HG03060 (cell line): Measurements from ENCODE around the gene RNF214.
"Not testable (repeated sequence)": the region's sequence is repeated elsewhere in the genome, so short reads cannot be mapped to it uniquely, and the experiment has no call there.

Experiments
- ATAC-seq: cut with Tn5 transposase; IDR thresholded peaks from one replicate; pipeline ENCODE4 v1.9.1; 2021; ENCODE audit warnings: low read depth, moderate number of reproducible peaks; ENCODE audit not compliant: unreplicated experiment

Gene RNF214

DNA sequence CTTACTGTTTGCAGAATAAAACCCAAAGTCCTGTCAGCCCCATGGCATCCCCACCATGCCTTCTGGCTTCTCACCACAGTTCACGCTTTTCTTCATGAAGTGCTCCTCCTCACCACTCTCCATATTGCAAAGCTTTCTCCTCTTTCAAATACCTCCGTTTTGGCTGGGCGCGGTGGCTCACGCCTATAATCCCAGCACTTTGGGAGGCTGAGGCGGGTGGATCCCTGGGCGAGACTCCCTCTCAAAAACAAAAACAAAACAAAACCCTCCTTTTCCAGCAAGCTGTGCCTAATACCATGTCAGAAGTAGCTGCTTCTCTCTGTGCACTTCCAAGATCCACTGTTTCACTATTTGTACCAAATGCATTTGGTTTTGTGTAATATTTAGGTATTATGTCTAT lies 76.8 kb downstream of the RNF214 start:
- ATAC-seq: no peak

DNA sequence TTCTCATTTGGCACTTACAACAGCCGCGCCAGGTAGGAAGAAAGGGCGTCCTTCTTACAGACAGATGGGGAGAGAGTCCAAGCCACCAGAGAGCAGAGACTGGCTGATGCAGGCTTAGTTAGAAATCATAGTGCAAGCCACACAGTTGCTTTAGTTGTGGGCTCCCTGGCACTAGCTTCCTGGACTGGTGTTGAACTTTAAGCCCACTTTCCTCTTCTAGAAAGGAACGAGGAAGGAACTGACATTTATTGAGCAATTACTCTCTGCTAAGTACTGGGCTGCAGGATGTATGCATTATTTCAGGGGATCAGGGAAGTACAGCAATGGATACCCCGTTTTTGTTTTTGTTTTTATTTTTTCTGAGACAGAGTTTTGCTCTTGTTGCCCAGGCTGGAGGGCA lies 80.6 kb downstream of the RNF214 start:
- no peak for ATAC-seq

DNA sequence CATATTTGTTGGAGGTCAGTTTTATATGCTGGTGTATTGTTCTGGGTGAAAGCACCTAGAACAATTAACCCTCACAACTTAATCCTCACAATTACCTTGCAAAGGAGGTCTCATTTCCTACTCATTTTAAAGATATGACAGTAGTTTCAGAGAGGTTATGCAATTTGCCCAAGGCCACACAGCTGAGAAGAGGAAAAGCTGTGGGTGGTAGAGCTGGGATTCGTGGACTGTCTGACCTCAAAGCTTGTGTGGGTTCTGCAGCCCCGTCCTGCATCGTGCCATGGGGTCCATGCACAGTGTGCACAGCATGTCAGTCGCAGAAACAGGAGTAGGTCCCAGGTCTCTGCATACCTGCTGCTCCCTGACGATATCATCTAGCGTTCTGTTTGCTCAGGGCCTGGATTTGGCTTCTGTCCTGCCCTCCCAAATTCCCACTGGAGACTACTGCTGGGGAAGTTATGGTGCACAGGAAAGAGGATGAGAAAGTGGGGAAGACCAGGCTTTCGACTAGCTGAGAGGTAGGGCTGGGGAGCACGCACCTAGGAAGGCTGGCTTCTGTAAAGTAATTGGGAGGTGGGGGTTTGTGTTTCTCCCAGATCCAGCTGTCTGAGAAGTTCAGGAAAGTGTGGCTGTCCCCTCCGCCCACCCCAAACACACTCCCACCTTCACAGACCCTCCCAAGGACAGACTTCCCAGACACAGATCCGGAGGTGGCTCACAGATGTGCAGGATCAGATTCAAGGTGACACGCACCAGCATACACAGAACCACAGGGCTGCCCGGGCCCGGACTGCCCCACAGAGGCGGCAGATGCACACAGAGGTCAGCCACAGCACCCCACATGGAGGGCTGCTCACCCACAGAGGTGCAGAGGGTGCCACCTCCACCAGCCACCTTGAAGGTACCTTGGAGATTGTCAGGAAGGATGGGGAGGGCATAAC lies 81.6 kb downstream of the RNF214 start:
- no peak for ATAC-seq

DNA sequence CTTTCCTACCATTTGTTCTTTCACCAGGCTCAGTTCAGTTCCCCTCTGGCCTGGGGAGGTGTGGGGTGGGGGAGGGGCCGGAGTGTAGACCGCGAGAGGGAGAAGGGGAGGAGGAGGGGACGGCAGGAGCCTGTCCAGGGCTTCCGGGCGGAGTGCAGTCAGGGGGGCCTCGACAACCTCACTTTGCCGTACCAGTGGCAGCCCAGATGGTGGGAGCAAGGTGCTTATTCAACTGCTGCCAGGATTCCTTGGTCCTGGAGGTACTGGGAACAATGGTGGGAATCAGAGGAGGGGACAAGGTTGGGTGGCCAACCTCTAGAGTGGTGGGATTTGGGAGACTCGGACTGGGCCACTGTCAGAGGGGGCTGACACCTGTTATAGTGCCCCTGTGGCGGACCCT lies 82.4 kb downstream of the RNF214 start:
- ATAC-seq: no peak

DNA sequence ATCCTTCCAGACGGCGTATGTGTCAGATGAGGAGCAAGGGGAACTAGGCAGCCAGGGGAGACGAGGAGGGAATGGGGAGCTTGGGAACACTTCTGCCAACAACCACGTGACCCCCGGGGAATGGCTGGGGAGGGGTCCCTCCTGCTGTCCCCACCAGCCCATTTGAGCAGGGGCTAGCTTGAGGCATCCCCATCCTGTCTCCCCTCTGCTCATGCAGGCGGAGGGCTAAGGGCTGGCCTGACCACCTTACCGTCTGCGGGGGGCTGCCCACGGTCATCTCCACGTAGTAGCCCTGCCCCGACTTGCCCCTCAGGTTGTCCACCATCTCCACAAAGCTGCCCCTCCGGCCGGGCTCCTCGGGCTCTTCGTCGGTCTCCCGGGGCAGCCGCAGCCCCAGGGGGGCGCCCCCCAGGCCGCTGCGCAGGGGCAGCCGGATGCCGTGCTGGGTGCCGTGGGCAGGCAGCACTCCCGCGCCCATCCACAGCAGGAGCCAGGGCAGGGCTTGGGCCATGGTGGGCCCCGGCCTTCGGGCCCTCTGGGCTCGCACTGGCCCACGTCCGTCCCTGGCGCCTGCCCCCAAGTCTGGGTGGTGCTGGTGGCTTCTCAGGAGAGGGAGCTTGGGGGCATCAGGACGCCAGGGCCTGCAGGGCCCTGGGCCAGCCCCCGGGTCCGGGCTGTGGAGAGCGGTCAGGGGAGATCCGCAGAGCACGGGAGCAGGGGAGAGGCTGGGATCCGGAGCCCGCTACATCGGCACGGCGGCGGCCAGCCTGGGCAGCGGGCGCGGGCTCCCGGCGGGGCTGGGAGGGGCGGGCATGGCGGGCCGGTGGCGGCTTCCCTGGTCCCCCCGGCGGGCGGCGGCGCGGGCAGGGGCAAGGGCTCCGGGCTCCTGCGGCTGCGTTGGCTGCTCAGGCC lies 83.1 kb downstream of the RNF214 start:
- ATAC-seq: no peak

DNA sequence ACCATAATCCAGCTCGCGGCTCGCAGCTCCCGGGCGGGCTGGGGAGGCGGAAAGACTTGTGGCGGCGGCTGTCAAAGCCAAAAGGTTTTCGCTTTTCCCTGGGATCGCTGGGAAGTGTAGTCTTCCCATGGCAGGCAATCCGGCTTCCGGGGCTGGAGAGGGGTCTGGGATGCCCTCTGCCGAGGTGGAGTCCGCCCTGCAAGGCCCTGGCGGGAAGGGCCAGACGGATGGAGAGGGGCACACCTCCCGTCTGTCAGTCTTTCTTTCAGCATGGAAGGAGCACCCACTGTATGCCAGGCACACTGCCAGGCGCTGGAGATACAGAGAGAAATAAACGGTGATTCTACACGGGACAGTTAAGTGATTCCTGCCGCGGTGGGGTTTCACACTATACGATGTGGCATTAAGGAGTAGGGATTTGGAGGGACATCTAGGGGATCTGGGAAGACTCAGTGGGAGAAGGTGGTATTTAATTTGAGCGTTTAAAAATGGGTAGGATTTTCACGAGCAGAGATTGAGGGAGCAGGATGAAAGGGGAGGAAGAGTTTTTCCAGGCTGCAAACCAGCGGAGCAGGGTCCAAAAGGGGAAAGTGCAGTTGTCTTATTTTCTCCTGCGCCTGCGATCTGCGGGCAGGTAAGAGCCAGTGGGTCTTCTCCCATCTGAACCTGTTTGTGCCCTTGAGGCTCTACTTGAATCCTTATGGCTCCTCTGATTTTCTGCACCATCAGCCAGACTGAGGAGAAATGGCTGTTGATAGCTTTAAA lies 83.9 kb downstream of the RNF214 start, which contains the start of gene BACE1:
BACE1 (minus strand) TSS at position 60 of the 765 bp plus-strand sequence. CDS start 461 bp downstream, outside the sequence.
- no peak for ATAC-seq

DNA sequence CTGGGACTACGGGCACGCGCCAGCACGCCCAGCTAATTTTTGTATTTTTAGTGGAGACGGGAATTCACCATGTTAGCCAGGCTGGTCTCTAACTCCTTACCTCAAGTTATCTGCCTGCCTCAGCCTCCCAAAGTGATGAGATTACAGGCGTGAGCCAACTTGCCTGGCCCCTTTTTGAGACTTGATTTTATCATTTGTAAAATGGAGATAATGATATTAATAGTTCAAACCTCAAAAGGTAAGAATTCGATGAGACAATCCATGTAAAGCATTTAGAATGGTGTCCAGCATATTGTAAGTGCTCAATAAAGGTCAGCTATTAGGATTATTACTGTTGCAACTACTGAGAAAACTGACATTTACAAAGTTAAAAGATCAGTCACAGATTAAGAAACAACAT lies 86.3 kb downstream of the RNF214 start:
- no peak for ATAC-seq

DNA sequence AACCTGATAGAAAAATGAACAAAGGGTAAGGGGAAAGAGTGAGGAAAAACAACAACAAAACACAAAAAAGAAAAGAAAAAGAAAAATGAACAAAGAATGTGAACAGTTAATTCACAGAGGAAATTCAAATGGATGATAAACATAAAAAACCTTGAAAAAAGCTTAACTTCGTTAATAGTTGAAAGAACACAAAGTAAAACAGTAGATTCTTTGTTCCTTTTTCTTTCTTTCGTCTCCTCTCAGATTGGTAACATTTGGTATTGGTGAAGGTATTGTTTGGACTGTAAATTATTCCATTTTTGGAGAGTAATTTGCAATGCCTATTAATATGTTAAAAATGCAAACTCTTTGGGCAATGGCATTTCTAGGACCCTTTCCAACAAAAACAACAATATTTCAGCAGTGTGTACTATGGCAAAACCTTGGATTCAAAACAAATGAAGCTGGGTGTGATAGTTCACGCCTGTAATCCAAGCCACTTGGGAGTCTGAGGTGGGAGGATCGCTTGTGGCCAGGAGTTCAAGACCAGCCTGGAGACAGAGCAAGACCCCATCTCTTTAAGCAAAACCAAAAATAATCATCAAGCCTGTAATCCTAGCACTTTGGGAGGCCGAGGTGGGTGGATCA lies 86.9 kb downstream of the RNF214 start:
- no peak for ATAC-seq

DNA sequence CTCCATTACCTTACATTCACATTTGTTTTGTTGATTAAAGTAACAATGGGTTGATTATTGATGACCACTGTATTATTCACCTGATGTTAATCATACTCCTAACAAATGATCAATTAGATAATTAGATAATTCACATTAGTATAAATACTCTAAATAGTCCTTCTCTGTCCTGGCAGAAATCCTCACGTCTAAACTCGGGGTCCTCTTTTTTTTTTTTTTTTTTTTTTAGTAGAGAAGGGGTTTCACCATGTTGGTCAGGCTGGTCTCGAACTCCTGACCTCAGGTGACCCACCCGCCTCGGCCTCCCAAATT lies 94.7 kb downstream of the RNF214 start:
- not testable (repeated sequence) for ATAC-seq

DNA sequence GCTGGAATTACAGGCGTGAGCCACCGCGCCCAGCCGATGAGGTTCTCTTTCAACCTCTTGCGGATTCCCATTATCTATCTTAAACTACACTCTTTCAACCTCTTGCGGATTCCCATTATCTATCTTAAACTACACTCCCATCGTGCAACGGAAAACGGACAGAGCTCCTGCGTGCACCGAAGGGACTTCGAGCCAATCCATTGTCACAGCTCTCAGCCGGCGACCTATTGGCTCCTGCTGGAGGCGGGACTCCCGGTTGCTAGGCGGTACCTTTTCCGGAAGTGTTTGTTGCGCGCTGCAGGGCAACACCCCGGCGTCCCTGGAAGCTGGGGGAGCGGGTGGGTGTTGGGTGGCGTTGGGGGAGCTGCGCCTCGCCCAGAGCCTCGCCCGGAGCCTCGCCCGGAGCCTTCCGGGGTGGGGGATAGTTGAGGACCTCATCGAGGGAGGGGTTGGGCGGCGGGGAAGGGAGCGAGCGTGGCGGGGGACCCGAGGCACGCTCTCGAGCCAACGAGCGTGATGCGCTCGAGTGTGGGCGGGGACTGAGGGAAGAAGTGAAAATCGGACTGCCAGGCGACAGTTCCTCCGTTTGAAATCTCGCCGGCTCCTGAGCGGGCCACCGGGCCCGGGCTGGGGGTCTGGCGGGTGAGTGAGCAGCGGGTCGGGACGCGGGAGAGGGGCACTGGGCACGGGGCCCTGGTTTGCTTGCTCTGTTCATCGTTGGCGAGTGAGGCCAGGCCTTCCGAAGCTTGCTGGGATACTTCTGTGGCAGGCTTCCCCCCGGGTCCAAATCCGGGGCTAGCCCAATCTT lies 95.3 kb downstream of the RNF214 start, which contains the start of gene CEP164:
CEP164 (plus strand) TSS at position 288 of the 808 bp plus-strand sequence. CDS start 10,733 bp downstream, outside the sequence.
- ATAC-seq: peak; percentile 84

DNA sequence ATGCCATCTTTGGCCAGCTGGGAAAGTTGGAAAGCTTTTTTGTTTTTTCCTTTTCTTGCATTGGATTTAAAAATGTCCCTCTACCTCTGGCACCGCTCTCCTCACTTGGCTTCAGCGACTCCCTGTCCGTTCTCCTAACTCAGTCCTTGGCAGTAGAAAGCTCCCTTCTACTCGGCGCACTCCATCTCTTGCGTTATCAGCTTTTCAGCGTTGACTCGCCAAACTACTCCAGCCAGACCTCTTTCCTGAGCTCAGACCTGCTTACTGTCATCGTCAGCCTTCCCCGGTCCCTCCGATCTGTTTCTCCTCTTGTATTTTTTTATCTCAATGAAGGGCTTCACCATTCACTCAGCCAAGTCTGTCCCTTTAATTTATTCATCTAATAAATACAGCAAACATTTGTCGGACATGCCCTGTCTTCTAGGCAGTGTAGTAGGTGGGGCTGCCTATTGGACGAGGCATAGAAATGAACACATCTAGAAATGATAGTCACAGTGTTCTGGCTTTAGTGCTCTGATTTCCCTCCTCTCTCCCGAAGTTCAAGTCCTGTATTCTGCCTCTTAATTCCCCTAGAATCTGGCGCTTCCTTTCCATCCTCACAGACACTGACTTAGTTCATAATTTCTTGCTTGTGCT lies 96.0 kb downstream of the RNF214 start:
- ATAC-seq: no peak

DNA sequence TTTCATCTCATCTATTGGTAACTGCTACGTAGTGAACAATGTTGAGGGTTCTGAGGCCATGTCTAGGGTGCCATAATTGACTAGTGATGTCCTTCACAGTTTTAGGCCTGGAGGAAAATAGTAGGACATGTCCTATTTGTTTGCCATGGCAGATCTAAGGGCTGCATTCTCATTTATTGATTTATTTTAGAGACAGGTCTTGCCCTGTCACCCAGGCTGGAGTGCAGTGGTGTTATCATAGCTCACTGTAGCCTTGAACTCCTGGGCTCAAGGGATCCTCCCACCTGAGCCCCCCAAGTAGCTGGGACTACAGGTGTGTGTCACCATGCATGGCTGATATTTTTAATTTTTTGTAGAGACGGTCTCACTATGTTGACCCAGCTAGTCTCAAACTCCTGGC lies 100.4 kb downstream of the RNF214 start:
- ATAC-seq: no peak

DNA sequence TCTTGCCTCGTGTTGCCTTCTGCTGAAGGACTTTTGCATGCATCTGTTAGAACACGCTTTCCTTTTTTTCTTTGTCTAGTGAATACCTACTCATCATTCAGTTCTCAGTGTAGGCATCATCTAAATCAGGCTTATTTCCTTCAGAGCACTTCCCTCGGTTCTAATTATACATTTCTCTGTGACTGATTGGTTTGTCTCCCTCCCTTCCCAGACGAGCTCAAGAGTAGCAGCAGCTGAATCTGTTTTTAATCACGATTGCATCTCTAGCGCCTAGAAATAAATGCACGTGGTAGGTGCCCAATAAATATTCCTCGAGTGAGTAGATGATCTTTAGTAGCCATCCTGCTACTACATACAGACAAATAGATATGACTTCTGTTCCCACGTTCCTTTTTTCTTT lies 101.4 kb downstream of the RNF214 start:
- no peak for ATAC-seq

DNA sequence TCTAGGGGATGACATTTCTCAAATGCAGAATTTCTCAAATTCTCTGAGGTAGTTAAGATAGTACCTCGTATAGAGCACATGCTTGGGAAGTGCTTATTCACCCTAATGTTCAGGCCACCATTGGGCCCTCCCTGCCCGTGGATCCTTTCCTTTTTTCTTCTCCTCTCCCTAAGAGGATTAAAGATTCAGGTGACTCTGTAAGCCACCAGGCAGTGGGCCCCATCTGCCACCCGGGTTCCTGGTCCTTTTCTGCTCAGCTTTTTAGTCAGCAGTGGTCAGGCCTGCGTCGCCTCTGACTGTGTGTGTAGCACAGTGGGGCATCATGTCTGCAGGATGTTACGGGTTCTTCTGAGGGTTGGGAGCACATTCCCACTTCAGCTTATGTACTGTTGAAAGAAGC lies 102.4 kb downstream of the RNF214 start:
- no peak for ATAC-seq

DNA sequence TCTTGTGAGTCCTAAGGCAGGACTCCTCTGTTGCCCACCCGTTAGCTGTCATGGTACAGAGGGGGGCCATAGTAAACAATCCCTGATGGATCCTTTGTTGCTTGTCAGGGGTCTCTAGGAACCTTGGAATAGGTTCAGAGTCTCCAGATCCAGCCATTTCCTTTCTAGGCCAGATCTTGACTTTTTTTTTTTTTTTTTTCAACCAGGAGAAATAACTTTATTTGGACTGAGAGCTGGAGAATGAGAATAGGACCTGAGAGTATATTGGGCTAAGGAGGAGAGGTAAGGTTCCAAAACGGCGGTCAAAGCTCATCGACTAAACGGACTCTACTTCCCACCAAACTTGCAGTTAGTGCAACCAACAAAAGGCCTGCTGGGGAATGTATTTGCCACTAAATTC lies 102.9 kb downstream of the RNF214 start:
- ATAC-seq: no peak
